SK-N-SH (cell line): ENCODE results near the gene PLXNA4. TPM values are rescaled to one million over a fixed set of nuclear protein-coding genes. Genes with fewer than 3 reads are reported as not detected.

Experiments
- CTCF ChIA-PET: fragments of 300-600, 350-600 bp; formaldehyde crosslinking; extraction: SDS; loops from one replicate; lab custom pipeline; 2021; lab: Yijun Ruan, JAX
- POLR2A ChIA-PET: fragments of 350-600 bp; sonication (Branson Sonifier 250); formaldehyde crosslinking; extraction: SDS; loops from one replicate; lab custom pipeline; 2020; ENCODE audit warnings: antibody characterized with exemption, inconsistent platforms; lab: Yijun Ruan, JAX
- DNase-seq: peaks from one replicate; pipeline ENCODE4 v3.0.0; 2012
- H2AFZ ChIP-seq: fragments of 200-600 bp; sonication (generic); 2 replicates; pipeline ENCODE4 v1.8.1; 2016; ENCODE audit warnings: antibody characterized with exemption, mild to moderate bottlenecking, low read depth
- H3F3A ChIP-seq: fragments of 200-600 bp; sonication (generic); replicated peaks from 2 replicates; pipeline ENCODE3; 2016; ENCODE audit warnings: antibody characterized with exemption, mild to moderate bottlenecking; ENCODE audit not compliant: insufficient read depth
- H3K27ac ChIP-seq, 2 experiments: fragments of 200-500 bp in 1 of 2; fragments of 200-600 bp in 1 of 2; sonication (Bioruptor generic) in 1 of 2; sonication (generic), shearing (Covaris generic) in 1 of 2; 2 replicates each; pipeline versions ENCODE4 v1.5.1 to v1.6.1; 2014 to 2016; ENCODE audit warnings: low read depth in 2 of 2, inconsistent platforms in 1 of 2, low read length in 1 of 2, mild to moderate bottlenecking in 1 of 2, mixed read lengths in 1 of 2
- H3K27me3 ChIP-seq: fragments of 200-600 bp; sonication (generic), shearing (Covaris generic); 2 replicates; pipeline ENCODE4 v1.6.1; 2016; ENCODE audit warnings: mixed run types; ENCODE audit not compliant: insufficient read depth
- H3K36me3 ChIP-seq, 2 experiments: fragments of 200-500 bp in 1 of 2; fragments of 200-600 bp in 1 of 2; sonication (Bioruptor generic) in 1 of 2; sonication (generic) in 1 of 2; replicated peaks in 1 of 2; 2 replicates each; pipeline versions ENCODE3 to v1.5.1; 2014 to 2016; ENCODE audit warnings: low read length in 1 of 2, mild to moderate bottlenecking in 1 of 2; ENCODE audit not compliant: insufficient read depth in 2 of 2, control insufficient read depth in 1 of 2
- H3K4me1 ChIP-seq, 2 experiments: fragments of 200-500 bp in 1 of 2; fragments of 200-600 bp in 1 of 2; sonication (Bioruptor generic) in 1 of 2; sonication (generic), shearing (Covaris generic) in 1 of 2; 2 replicates each; pipeline versions ENCODE4 v1.5.1 to v1.6.1; 2014 to 2016; ENCODE audit warnings: low read depth in 1 of 2, low read length in 1 of 2, mixed run types in 1 of 2; ENCODE audit not compliant: insufficient read depth in 2 of 2, control insufficient read depth in 1 of 2
- H3K4me2 ChIP-seq: fragments of 200-600 bp; sonication (generic), shearing (Covaris generic); 2 replicates; pipeline ENCODE4 v1.6.1; 2017; ENCODE audit warnings: mixed run types
- H3K4me3 ChIP-seq, 2 experiments: fragments of 200-500 bp in 1 of 2; fragments of 200-600 bp in 1 of 2; sonication (Bioruptor generic) in 1 of 2; sonication (generic), shearing (Covaris generic) in 1 of 2; 2 replicates each; pipeline versions ENCODE4 v1.5.1 to v1.8.1; 2014 to 2016; ENCODE audit warnings: low read depth in 2 of 2, inconsistent platforms in 1 of 2, low read length in 1 of 2, mild to moderate bottlenecking in 1 of 2, mixed read lengths in 1 of 2, moderate library complexity in 1 of 2
- H3K79me2 ChIP-seq: fragments of 200-600 bp; sonication (generic); 2 replicates; pipeline ENCODE4 v1.8.1; 2017; ENCODE audit warnings: mild to moderate bottlenecking; ENCODE audit not compliant: insufficient read depth
- H3K9ac ChIP-seq: fragments of 200-600 bp; sonication (generic); 2 replicates; pipeline ENCODE4 v1.6.1; 2017; ENCODE audit warnings: mixed run types
- H3K9me2 ChIP-seq: fragments of 200-600 bp; sonication (generic); 2 replicates; pipeline ENCODE4 v1.6.1; 2017; ENCODE audit warnings: mixed run types
- H3K9me3 ChIP-seq: fragments of 200-600 bp; sonication (generic); 2 replicates; pipeline ENCODE4 v1.6.1; 2017; ENCODE audit warnings: mixed run types, mild to moderate bottlenecking, moderate library complexity
- H4K20me1 ChIP-seq: fragments of 200-600 bp; sonication (generic); 2 replicates; pipeline ENCODE4 v1.6.1; 2017; ENCODE audit warnings: mild to moderate bottlenecking, mixed run types; ENCODE audit not compliant: insufficient read depth
- CHD2 ChIP-seq: fragments of 150-350 bp; IDR thresholded peaks from 2 replicates; pipeline ENCODE4 v1.6.1; 2018; ENCODE audit warnings: low read length; ENCODE audit not compliant: partially characterized antibody
- EZH2phosphoT487 ChIP-seq: fragments of 200-600 bp; sonication (generic); IDR thresholded peaks from 2 replicates; pipeline ENCODE4 v1.6.1; 2017; ENCODE audit warnings: low read depth, mixed run types, mild to moderate bottlenecking, antibody characterized with exemption, moderate library complexity, borderline replicate concordance
- FOSL2 ChIP-seq: IDR thresholded peaks from 2 replicates; pipeline ENCODE4 v1.4.0; 2012; ENCODE audit warnings: low read depth, mild to moderate bottlenecking, moderate library complexity, borderline replicate concordance
- FOXJ3 ChIP-seq: sonication (generic); formaldehyde crosslinking; IDR thresholded peaks from 2 replicates; pipeline ENCODE4 v1.5.1; 2020; ENCODE audit warnings: mild to moderate bottlenecking, missing genetic modification reagents
- FOXM1 ChIP-seq: IDR thresholded peaks from 2 replicates; pipeline ENCODE4 v1.4.0; 2012; ENCODE audit warnings: low read depth, mild to moderate bottlenecking
- GATA2 ChIP-seq: sonication (generic); formaldehyde crosslinking; IDR thresholded peaks from 2 replicates; pipeline ENCODE4 v1.5.0; 2020; ENCODE audit warnings: mild to moderate bottlenecking, missing genetic modification reagents
- IRF3 ChIP-seq: fragments of 150-350 bp; IDR thresholded peaks from 2 replicates; pipeline ENCODE4 v1.6.1; 2016; ENCODE audit warnings: mild to moderate bottlenecking, low read depth, low read length
- MEF2A ChIP-seq: IDR thresholded peaks from 2 replicates; pipeline ENCODE4 v1.4.0; 2012; ENCODE audit warnings: low read depth, borderline replicate concordance
- NFIC ChIP-seq: IDR thresholded peaks from 2 replicates; pipeline ENCODE4 v1.4.0; 2012; ENCODE audit warnings: borderline replicate concordance
- NRF1 ChIP-seq: IDR thresholded peaks from 2 replicates; pipeline ENCODE4 v1.6.1; 2012; ENCODE audit warnings: low read depth, mild to moderate bottlenecking, low read length
- RCOR1 ChIP-seq: fragments of 150-350 bp; IDR thresholded peaks from 2 replicates; pipeline ENCODE4 v1.6.1; 2017; ENCODE audit warnings: antibody characterized with exemption, low read length
- RXRA ChIP-seq: IDR thresholded peaks from 2 replicates; pipeline ENCODE4 v1.4.0; 2012; ENCODE audit warnings: low read depth, mild to moderate bottlenecking, borderline replicate concordance
- SIN3A ChIP-seq: IDR thresholded peaks from 2 replicates; pipeline ENCODE4 v1.6.1; 2012; ENCODE audit warnings: low read depth, mild to moderate bottlenecking, low read length, moderate library complexity, borderline replicate concordance
- SMC3 ChIP-seq: IDR thresholded peaks from 2 replicates; pipeline ENCODE4 v1.6.1; 2012; ENCODE audit warnings: low read depth, low read length, improper control_type of control experiment
- TAF1 ChIP-seq: IDR thresholded peaks from 2 replicates; pipeline ENCODE4 v1.6.1; 2012; ENCODE audit warnings: low read depth, mild to moderate bottlenecking, low read length, moderate library complexity, borderline replicate concordance
- TCF12 ChIP-seq: IDR thresholded peaks from 2 replicates; pipeline ENCODE4 v1.4.0; 2012
- TEAD4 ChIP-seq: IDR thresholded peaks from 2 replicates; pipeline ENCODE4 v1.4.0; 2012; ENCODE audit warnings: mild to moderate bottlenecking, borderline replicate concordance; ENCODE audit not compliant: insufficient read depth
- WGBS: methylation state at CpG from one replicate; pipeline ENCODE4 v1.1.6; 2017; ENCODE audit warnings: low lambda C conversion rate; 5-methylcytosine and 5-hydroxymethylcytosine counted together
- polyA plus RNA-seq, 3 experiments: library from polyadenylated mRNA; depleted of rRNA; stranded (reverse); fragments of >200 nt; gene quantifications; 2 replicates each; pipeline ENCODE4 v1.2.3, GENCODE V29; 2012
- TF ChIP-seq, protein P1 (sequence below): fragments of 200-600 bp; sonication (generic); IDR thresholded peaks from 2 replicates; pipeline ENCODE4 v1.6.1; 2017; ENCODE audit warnings: antibody characterized with exemption, mild to moderate bottlenecking, moderate library complexity

PLXNA4 gene
- polyA plus RNA-seq, 1 of the 3 experiments (the other 2 are of a cell fraction) = 2.4 TPM

DNA sequence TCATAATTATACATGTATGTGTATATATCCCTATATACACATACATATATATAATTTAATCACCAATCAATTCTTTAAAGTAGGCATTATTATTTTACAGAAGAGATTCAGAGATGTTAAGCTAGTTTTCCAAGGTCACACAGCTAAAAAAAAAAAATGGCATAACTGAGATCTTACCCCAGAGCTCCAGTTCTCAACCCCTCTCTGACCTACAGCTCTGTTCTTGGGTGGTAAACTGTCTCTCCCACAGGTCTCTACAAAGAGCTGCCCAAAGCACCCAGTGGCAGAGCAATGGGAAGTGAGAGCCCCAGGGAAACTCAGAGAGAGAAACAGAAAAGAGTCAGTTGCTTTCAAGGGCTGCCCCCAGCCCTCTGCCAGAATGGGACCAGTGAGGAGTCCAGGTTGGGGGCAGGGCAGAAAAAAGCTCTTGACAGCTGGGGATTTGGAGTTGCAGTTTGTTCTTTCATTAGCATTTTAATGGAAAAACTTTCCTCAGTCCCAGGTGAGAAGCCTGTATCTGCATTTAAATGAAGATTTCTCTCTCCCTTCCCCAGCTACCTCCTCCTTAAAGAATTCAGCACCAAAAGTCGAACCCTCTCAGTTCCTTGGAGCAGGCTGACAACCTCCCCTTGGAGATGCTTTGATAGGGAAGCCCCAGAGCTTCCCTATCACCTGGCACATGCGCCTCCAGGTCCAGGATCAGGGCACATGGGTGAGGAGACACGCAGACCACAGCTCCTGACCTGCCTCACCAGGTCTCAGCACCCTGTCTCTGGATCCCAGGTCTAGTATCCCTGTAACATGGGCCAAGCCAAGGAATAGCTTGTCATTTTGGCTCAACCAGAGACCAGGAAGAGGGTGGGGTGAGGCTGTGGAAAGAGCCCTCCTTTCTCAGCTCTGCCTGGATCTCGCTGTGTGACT, 388.1 kb downstream of the PLXNA4 start:
- ChIA-PET CTCF (interaction anchor here (1.0 to 2.9 kb wide), 2 partner anchors 10 to 243 kb away, joined by 5 to 13 read pairs; no protein-coding TSS in a partner anchor), POLR2A (interaction anchor here (0.6 kb wide), 1 partner anchor 348 kb away, joined by 5 read pairs; no protein-coding TSS in a partner anchor)
- Histone ChIP-seq H2AFZ (no peak overlapping the region), H3K4me2 (no peak overlapping the region), H3K36me3 (peaks cover 0 to 28% of the 10 kb centered on the region in 2 experiments), H3K27ac (no peak overlapping the region), H4K20me1 (no peaks in the 10 kb centered on the region), H3K9ac (no peak overlapping the region), H3K27me3 (no peaks in the 10 kb centered on the region), H3K79me2 (no peaks in the 10 kb centered on the region), H3K9me2 (no peaks in the 10 kb centered on the region), H3K4me1 (peaks cover 0 to 3% of the 10 kb centered on the region in 2 experiments; a peak in 1 of 4 replicates)
- 66% methylated on average over 4 of the region's 4 CpGs for WGBS
- DNase-seq = no peak
- TF ChIP-seq TEAD4 (no peak), IRF3 (no peak), FOSL2 (no peak), SIN3A (no peak), RXRA (no peak), NRF1 (no peak), TAF1 (no peak), MEF2A (no peak), CHD2 (no peak), TCF12 (no peak), SMC3 (no peak), FOXM1 (no peak), GATA2 (CRISPR knock-in tag) (no peak), FOXJ3 (CRISPR knock-in tag) (no peak), EZH2phosphoT487 (no peak), NFIC (no peak), RCOR1 (no peak)
- TF ChIP-seq, protein P1, sequence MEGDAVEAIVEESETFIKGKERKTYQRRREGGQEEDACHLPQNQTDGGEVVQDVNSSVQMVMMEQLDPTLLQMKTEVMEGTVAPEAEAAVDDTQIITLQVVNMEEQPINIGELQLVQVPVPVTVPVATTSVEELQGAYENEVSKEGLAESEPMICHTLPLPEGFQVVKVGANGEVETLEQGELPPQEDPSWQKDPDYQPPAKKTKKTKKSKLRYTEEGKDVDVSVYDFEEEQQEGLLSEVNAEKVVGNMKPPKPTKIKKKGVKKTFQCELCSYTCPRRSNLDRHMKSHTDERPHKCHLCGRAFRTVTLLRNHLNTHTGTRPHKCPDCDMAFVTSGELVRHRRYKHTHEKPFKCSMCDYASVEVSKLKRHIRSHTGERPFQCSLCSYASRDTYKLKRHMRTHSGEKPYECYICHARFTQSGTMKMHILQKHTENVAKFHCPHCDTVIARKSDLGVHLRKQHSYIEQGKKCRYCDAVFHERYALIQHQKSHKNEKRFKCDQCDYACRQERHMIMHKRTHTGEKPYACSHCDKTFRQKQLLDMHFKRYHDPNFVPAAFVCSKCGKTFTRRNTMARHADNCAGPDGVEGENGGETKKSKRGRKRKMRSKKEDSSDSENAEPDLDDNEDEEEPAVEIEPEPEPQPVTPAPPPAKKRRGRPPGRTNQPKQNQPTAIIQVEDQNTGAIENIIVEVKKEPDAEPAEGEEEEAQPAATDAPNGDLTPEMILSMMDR = no peak
- TF ChIP-seq, all 33 proteins: peak for 0
- Histone ChIP-seq H3K9me3 (peaks cover 10% of the 10 kb centered on the region), H3F3A (no peaks in the 10 kb centered on the region), H3K4me3 (no peak overlapping the region)
